HL-60/S4 treated with retinoic acid at 250 ng/mL for 4 days and 3 days (cell line): ENCODE data around the gene GNA15.

Source experiments
- in situ Hi-C: fragments of 300-500 bp; cut with MboI; formaldehyde crosslinking; loops from 2 replicates; pipeline ENCODE4 v1.7.0; 2022; ENCODE audit warnings: low sequenced_read_pairs

Gene GNA15

GRCh38 chr19:3105641-3106508 is 30.0 kb upstream of the GNA15 start:
- in situ Hi-C loops, result loop anchor here (25.0 kb wide), 1 partner anchor 144 kb away; no protein-coding TSS in a partner anchor

- in situ Hi-C loops, result loop anchor here (25.0 kb wide), 1 partner anchor 144 kb away; no protein-coding TSS in a partner anchor
Measured at GRCh38 chr19:3106509-3107141, 29.2 kb upstream of the GNA15 start.

- in situ Hi-C loops, result loop anchor here (25.0 kb wide), 1 partner anchor 145 kb away; no protein-coding TSS in a partner anchor
Measured at GRCh38 chr19:3107658-3108057, 28.2 kb upstream of the GNA15 start.

- in situ Hi-C loops, result loop anchor here (25.0 kb wide), 1 partner anchor 146 kb away; no protein-coding TSS in a partner anchor
Measured at GRCh38 chr19:3108775-3109174, 27.1 kb upstream of the GNA15 start.

GRCh38 chr19:3109491-3109890 is 26.3 kb upstream of the GNA15 start:
- in situ Hi-C loops, result loop anchor here (25.0 kb wide), 1 partner anchor 147 kb away; no protein-coding TSS in a partner anchor

GRCh38 chr19:3110126-3110825 is 25.6 kb upstream of the GNA15 start:
- in situ Hi-C loops, result loop anchor here (25.0 kb wide), 1 partner anchor 148 kb away; no protein-coding TSS in a partner anchor

GRCh38 chr19:3111586-3112247 is 24.1 kb upstream of the GNA15 start:
- in situ Hi-C loops, result loop anchor here (25.0 kb wide), 1 partner anchor 149 kb away; no protein-coding TSS in a partner anchor

GRCh38 chr19:3112375-3113099 is 23.3 kb upstream of the GNA15 start:
- in situ Hi-C loops, result loop anchor here (25.0 kb wide), 1 partner anchor 150 kb away; no protein-coding TSS in a partner anchor

- in situ Hi-C loops, result loop anchor here (25.0 kb wide), 1 partner anchor 151 kb away; no protein-coding TSS in a partner anchor
Measured at GRCh38 chr19:3113100-3114017, 22.5 kb upstream of the GNA15 start.

GRCh38 chr19:3114018-3114726 is 21.7 kb upstream of the GNA15 start:
- in situ Hi-C loops, result loop anchor here (25.0 kb wide), 1 partner anchor 152 kb away; no protein-coding TSS in a partner anchor

- in situ Hi-C loops, result loop anchor here (25.0 kb wide), 1 partner anchor 153 kb away; no protein-coding TSS in a partner anchor
Measured at GRCh38 chr19:3114811-3115210, 21.0 kb upstream of the GNA15 start.

- in situ Hi-C loops, result loop anchor here (25.0 kb wide), 1 partner anchor 153 kb away; no protein-coding TSS in a partner anchor
Measured at GRCh38 chr19:3115411-3115810, 20.4 kb upstream of the GNA15 start.

GRCh38 chr19:3115916-3116602 is 19.8 kb upstream of the GNA15 start:
- in situ Hi-C loops, result loop anchor here (25.0 kb wide), 1 partner anchor 154 kb away; no protein-coding TSS in a partner anchor

- in situ Hi-C loops, result loop anchor here (25.0 kb wide), 1 partner anchor 154 kb away; no protein-coding TSS in a partner anchor
Measured at GRCh38 chr19:3116621-3117020, 19.2 kb upstream of the GNA15 start.

GRCh38 chr19:3117716-3118115 is 18.1 kb upstream of the GNA15 start:
- in situ Hi-C loops, result loop anchor here (25.0 kb wide), 1 partner anchor 155 kb away; no protein-coding TSS in a partner anchor

- in situ Hi-C loops, result loop anchor here (25.0 kb wide), 1 partner anchor 156 kb away; no protein-coding TSS in a partner anchor
Measured at GRCh38 chr19:3118232-3119070, 17.4 kb upstream of the GNA15 start.
